SIG-M5 (cell line): ENCODE measurements around the gene STK10.
"Not testable (repeated sequence)": the region's sequence is repeated elsewhere in the genome, so short reads cannot be mapped to it uniquely, and the experiment has no call there.

Source experiments
- DNase-seq: peaks from one replicate; lab custom pipeline; 2025; lab: John Stamatoyannopoulos, UW

The STK10 gene

DNA sequence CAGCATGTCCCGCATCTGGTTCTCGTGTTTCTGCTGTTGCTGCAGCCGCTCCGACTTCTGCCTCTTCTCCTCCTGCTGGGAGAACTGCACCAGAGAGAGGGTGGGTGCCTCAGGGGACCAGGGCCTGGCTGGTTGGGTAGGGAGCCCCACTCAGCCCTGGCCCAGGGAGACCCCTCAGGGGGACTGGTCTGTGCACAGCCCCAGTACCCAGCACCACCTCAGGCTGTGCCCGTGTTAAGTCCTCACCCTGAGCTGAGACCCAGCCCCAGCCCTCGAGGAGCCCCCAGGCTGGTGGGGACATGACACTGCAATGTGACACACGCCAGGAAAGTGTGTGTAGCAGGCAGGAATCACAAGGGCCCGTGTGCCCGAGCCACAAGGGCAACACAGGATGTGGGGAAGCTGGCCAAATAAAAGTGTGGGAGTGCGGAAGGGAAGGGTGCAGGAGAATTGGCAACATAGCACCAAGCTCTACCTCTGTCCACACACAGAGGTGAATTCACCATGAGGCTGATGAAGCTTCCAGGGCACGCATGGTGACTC, 133.3 kb downstream of the STK10 start:
- no peak for DNase-seq

DNA sequence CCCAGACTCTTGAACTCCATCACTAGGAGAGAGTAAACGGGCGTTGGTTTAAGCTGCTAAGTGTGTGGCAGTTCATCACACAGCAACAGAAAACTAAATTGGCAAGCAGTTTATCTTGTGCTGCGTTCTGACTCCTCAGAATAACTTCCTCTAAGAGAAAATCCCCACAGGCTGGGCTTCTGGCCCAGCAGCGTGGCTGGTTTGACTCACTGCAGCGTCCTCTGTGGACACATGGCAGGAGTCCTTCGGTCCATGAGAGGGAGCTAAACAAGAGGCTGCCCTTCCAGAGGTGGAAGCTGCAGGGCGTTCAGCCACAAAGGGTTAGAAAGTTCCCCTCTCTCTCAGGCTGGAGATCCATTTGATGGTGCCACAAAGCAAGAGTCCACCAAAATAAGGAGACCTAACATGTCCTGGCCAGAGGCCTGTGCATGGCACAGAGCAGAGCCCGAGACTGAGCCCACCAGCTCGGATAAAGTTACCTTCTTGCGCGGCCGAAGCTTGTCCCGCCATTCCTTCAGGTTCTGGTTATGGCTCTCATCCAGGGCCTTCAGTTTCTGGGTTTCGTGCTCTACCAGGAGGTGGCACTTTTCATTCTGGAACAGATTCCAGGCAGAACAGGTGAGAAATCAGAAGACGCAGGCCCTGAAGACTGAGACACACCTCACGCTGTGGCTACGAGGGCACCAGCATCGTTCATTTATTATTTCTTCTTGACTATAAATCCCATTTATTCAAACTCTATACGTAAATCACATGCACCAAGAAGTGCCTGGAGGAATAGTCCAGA, 135.4 kb downstream of the STK10 start:
- no peak for DNase-seq

DNA sequence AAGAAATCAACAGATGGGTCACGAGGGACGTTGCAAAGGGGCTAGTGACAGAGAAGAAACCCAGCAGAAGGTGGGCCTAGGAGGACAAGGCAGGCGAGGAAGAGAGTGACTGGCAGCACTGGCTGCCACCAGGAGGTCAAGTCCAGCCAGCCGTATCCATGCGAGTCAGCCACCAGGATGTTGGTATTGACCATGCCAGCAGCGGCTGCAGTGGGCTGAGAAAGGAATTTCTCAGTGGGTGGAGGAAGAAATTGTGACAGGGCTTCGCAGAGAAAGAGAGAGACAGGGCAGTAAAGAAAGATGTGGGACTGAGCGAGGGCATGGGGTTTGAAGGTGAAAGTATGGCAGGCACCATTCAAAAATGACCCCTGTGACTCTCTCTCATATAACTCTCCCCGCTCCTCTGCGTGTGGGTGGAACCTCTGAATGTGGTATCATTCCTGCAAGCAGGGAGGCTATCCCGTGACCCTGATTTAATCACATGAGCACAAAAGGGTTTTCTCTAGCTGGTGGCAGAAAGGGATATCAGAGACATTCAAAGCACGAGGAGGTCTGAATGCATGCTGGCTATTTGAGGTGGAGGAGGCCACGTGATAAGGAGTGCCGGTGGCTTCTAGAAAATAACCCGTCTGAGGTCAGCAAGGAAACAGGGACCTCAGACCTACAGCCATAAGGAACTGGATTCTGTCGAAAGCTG, 136.2 kb downstream of the STK10 start:
- no peak for DNase-seq

DNA sequence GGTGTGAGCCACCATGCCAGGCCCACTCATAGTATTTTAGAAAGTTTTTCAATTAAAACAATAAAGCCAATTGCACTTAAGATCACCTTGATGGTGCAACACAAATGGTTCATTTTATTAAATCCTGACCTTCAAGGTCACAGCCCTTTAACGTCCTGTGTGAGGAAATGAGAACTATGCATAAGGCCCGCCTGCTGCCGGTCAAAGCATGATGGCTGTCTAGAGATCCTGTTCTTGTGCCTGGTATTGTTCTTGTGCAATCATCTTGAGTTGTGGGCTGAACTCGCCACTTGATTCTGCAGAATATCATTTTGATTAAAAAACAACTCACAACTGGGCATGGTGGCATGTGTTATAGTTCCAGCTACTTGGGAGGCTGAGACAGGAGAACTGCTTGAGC, 137.9 kb downstream of the STK10 start:
- DNase-seq = no peak

DNA sequence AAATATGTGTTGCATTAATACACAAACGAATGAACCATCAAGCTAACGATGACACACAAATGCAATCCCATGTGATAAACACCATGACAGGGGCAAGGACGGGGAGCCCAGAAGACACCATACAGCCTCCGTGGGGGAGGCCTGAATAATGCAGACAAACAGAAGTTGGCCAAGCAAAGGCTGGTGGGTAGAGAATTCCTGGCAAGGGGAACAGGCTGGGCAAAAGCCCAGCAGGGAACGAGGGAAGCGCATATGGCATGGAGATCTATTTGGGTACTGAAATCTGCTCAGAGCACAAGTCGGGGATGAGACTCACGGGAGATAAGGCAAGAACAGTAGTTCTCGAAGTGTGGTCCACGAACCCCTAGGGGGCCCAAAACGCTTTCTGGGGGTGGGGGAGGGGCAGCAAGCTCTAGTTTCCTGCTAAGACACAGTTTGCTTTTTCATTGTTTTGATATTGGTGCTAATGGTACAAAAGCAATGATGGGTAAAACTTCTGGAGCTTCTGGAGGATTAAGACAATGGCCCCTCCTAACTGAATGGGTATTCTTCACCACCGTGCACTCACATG, 138.7 kb downstream of the STK10 start:
- DNase-seq = no peak

DNA sequence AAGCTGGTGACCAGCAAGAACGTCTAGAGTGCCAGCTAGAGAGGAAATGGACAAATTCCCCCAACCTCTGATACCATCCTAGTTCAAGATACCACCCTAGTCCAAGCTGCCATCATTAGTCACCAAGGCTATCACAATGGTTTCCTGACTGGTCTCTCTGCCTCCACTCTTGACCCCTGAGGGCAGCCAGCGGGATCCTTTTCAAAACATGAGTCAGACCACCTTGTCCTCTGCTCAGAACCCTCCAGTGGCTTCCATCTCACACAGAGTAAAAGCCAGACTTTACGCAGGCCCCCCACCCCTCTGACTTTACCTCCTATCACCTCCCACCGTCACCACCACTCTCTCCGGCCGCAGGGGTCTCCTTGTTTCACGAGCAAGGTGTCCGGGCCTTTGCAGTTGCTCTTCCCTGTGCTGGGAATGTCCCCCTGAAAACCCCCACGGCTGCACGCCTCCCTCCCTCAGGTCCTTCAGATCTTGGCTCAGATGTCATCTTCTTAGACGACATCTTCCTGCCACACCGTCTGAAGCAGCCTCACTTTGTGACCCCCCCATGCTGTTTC, 139.4 kb downstream of the STK10 start:
- DNase-seq = no peak

DNA sequence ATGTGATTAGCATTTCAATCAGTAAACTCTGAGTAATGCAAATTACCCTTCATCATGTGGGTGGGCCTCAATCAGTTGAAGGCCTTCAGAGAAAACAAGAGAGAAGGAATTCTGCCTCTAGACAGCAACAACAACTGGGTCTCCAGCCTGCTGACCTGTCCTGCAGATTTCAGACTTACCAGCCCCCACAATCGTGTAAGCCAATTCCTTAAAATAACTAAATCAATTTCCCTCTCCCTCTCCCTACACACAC, 139.9 kb downstream of the STK10 start:
- DNase-seq = no peak

DNA sequence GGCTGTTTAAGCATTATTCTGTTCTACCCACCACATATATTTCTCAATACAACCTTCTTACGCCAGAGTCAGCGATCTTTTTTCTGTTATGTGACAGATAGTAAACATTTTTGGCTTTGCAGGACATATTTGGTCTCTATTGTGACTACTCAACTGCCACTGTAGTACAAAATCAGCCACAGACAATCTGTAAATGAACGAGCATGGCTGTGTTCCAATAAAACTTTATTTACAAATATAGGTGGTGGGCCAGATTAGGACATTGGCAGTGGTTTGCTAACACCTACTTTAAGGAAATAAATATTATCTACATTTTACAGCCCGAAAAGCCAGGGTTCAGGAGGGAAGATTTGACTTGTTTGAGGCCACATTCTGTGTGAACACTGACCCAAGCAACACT, 141.4 kb downstream of the STK10 start:
- no peak for DNase-seq

DNA sequence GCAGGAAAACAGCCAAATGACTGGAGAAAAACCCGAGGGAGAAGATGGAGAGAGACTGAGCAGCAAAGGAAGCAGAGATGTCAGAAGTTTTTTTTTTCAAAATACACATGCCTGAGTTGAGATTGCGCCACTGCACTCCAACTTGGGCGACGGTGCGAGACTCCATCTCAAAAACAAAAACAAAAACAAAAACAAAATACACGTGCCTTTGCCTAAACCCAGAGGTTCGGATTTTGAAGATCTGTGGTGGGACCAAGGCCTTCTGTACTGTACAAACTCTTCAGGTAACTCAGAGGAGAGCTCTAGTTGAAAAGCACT, 142.8 kb downstream of the STK10 start:
- no peak for DNase-seq

DNA sequence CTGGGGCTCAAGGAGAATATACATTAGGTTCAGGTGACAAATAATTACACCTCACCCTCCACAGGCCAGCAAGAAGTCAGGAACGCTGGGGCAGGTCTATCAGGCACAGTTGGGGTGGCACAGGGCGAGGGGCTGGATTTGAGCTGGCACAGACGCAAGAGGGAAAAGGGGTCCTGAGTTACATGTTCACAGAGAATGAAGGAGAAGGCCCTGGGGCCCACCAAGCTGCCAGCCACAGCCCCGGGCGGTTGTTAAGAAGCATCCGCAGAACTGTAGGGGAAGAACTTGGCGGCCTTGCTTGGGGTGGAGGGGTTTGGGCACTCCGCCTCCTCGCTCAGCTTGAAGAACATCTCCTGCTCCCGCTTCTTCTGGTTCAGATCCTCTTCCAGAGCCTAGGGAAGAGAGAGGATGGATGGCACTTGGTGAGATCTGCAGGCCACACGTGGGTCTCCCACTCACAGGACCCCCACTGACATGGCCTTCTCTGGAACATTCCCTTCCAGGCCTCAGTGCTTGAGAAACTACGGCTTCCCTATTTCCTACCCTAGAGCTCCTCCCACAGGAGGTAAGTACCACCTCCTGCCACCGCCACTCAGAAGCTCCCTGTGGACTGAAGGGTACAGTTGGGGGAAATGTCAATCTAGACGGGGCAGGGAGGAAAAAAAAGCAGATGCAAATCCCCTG, 143.3 kb downstream of the STK10 start:
- no peak for DNase-seq

DNA sequence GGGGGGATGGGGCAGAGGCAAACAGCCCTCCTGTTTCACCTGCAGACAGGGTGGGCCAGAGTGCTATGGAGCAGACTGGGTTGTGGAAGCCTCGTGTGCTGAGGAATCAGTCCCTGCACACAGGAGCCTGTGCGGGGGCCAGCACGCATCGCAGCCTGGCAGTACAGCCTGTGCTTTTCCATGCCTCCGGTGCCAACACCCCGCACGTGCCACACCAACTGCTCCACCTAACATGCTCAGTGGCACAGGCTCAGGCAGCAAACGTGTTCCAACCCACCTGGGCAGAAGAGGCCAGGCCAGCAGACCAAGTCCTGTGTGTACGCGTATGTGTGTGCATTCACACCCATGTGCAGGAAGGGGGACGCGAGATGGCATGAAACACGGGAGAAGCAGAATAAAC, 144.2 kb downstream of the STK10 start:
- DNase-seq = no peak

DNA sequence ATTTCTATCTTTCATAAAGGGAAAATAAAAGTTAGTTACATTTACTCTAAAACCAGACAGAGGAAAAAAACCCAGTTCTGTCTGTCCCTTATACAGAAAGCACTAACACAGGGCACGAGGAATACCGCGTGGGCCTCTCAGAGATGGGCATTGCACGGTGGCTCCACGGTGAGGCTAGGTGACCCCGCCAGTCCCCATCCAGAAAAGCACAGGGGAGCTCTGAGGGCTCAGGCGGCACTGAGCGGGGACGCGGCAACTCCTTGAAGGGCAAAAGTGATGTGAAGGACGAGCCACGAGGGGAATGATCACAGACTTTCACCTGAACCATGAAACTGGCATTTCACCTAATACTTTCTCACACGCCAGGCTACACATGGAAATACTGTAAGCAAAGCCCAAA, 145.8 kb downstream of the STK10 start:
- no peak for DNase-seq

DNA sequence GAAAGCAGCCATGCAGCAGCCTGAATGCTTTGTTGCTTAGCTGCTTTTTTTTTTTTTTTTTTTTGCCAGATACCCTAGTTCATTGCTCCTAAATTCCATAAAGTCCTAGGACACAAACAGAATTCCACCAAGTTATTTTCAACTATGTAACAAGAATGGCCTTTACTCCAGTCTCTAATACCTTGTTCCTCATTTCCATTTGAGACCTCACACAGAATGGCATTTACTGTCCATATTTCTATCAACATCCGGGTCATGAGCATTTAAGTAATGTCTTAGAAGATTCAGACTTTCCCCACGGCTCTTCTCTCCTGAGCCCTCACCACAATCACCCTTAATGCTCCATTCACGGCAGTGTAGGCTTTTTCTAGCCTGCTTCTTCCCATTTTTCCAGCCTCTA, 149.9 kb downstream of the STK10 start:
- DNase-seq = no peak

DNA sequence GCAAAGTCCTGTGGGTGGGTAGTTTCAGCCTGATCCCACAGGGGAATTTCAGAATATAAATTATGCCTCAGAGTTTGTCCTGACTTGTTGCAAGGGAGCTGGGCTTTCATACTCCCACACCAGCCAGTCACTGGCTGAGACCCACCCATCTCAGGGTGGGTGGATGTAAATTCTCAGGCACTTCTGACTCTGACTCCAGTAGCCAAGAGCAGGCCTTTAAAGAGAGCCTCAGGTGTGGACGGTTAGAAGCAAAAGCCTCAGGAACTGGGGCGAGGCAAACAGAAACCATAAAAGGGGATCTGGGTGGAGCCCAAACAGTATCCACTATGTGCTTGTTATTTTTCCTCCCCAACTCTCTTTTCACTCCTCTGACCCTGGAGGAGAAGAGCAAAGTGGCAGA, 153.0 kb downstream of the STK10 start:
- DNase-seq = no peak

DNA sequence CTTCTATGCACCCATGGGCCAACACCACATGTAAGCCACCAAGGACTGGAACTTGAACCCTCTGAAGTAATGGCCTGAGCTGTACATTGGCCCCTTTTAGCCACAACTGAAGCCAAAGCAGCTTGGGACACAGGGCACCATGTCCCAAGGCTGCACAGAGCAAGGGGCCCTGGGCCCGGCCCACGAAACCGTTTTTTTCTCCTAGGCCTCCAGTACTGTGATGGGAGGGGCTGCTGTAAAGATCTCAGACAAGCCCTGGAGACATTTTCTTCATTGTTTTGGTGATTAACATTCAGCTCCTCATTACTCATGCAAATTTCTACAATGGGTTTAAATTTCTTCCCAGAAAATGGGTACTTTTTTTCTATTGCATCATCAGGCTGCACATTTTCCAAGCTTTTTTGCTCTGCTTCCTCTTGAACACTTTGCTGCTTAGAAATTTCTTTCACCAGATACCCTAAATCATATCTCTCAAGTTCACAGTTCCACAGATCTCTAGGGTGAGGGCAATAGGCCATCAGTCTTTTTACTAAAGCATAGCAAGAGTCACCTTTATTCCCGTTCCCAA, 156.0 kb downstream of the STK10 start:
- no peak for DNase-seq

DNA sequence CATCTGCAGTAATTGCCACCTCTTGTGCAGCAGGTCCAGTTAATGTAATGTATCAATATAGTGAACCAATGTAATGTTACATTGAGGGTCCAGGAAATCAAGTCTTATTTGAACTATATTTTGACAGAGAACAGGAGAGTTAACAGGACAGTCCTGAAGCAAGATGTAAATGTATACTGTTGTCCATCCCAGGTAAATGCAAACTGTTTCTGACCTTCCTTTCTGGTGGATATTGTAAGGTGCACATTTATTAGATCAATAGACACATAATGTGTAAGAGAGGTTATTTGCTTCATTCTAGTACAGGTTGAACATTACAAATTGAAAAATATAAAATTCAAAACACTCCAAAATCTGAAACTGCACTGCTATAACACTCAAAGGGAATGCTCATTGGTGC, 158.1 kb downstream of the STK10 start:
- no peak for DNase-seq

DNA sequence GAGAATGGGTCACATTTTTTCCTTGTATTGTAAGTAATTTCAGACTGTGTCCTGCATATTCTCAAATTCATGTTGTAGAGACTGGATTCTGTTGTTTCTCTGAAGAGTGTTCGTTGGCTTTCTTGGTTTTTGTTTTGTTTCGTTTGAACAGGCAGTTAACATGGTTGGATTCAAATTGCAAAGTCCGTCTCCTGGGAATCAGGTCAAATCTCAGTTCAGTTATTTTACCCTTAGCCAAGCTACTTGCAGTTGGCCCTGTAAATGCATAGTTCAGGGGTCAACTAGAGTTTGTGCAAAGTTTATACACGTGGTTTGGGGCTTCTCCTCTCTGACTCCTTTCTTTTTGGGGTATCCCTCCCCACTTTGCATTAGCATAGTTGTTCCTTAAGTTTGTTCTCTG, 159.9 kb downstream of the STK10 start:
- DNase-seq = no peak

DNA sequence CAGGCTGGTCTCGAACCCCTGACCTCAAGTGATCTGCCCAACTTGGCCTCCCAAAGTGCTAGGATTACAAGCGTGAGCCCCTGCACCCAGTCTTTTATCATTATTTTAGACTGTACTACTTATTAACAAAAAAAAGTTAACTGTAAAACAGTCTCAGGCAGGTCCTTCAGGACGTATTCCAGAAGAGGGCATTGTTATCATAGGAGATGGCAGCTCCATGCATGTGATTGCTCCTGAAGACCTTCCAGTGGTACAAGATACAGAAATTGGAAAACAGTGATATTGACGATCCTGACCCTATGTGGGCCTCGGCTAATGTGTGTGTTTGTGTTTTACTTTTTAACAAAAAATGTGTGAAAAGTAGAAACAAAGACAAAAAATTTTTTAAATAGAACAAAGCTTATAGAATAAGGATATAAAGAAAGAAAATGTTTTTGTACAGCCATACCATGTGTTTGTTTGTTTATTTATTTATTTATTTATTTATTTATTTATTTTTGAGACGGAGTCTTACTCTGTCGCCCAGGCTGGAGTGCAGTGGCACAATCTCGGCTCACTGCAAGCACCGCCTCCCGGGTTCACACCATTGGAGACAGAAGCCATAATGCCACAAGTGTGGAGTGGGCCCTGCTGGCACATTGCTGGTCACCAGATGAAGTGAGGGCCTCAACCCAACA, 167.8 kb downstream of the STK10 start:
- DNase-seq = not testable (repeated sequence)

DNA sequence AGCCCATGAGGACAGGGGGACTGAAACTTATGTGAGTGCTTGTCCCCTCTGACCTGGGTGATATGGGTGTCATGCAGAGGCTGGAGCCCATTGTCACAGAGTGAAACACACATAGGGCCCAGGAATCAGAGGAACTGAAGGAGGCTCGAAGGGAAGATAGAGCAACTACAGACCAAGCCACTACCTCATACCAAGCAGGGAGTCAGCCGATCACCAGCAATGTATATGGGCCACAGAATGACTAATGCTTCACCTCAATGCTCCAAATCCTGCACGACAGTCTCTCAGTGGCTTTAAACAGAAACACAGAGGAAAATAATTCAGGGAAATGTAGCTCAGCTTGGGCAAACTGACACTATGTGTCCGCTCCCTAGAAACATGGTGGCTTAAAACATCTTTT, 172.7 kb downstream of the STK10 start:
- no peak for DNase-seq

DNA sequence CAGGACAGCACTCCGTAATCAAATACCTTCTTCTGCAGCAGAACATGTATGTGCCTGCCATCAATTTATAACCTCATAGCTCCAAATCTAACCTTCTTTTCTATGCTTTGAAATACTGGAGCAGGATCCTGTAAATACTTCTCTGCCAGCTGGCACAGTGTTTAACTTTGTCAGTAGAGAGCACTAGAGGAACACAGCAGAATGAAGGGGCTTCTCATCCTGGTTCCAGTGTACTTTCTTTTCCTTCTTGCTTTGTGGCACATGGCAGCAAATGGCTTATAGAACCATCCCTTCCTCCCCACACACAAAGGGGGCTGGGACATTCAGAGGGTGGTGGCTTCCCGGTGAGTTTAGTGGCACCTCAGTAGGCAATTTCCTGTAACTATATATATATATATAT, 177.7 kb downstream of the STK10 start:
- no peak for DNase-seq

DNA sequence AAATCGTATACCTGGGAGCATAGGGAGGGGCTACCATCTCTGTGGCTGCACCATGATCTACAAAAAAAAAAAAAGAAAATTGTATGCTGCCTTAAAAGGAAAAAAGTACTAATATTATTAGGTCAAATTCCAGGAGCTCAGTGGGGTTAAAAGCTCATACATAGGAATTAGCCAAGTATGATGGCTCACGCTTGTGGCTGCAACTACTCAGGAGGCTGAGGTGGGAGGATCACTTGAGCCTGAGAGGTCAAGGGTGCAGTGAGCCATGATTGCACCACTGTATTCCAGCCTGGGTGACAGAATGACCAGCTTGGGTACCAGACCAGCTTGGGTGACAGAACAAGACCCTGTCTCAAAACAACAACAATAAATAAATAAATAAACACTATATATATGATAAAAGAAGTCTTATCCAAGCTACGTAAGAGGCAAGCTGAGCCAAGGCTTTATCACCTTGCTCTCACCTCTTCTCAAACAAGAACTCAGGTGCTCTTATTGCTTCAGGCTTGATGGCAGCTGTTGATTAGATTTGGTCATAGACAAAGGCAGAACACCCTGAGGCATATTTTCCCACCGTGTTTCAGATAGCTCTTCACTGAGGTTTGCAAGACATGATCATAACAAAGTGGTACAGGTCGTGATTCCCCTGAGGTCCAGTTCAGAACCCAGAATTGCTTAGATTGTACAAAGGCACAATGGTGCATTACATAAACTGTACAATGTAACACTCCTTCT, 178.3 kb downstream of the STK10 start:
- DNase-seq = no peak
